Thyroid gland (tissue), 4 donors: ENCODE results near the gene MIS12. TPM values are rescaled to one million over a fixed set of nuclear protein-coding genes. Genes with fewer than 3 reads are reported as not detected.

Source experiments
- DNase-seq, 2 donors: peaks; one replicate each; pipeline ENCODE4 v3.0.0-alpha.2; 2019
- H3K27ac ChIP-seq, 3 donors: fragments of 200-600 bp; sonication (generic); 1 replicate in 2 of 3; 2 replicates in 1 of 3; pipeline ENCODE4 v1.5.1; 2016 to 2019; ENCODE audit warnings: mild to moderate bottlenecking in 1 of 3, moderate library complexity in 1 of 3
- H3K27me3 ChIP-seq: fragments of 200-600 bp; sonication (generic); one replicate; pipeline ENCODE4 v1.5.1; 2019
- H3K36me3 ChIP-seq, 2 donors: fragments of 200-600 bp; sonication (generic); one replicate each; pipeline ENCODE4 v1.5.1; 2016 to 2019
- H3K4me1 ChIP-seq, 2 donors: fragments of 200-600 bp; sonication (generic); one replicate each; pipeline ENCODE4 v1.5.1; 2017 to 2019
- H3K4me3 ChIP-seq, 3 donors: fragments of 200-600 bp; sonication (generic); replicated peaks in 1 of 3; 1 replicate in 2 of 3; 2 replicates in 1 of 3; pipeline ENCODE4 v1.5.1; 2016; ENCODE audit warnings: mild to moderate bottlenecking in 1 of 3
- H3K9me3 ChIP-seq: fragments of 200-600 bp; sonication (generic); one replicate; pipeline ENCODE4 v1.5.1; 2017
- POLR2A ChIP-seq, 2 donors: fragments of 450-650 bp; IDR thresholded peaks; one replicate each; pipeline ENCODE4 v1.6.1; 2017; ENCODE audit warnings: antibody characterized with exemption in 2 of 2, mild to moderate bottlenecking in 2 of 2, moderate library complexity in 1 of 2
- whole genome bisulfite sequencing, 2 donors: methylation state at CpG; one replicate each; pipeline ENCODE4 v1.1.5; 2017; 5-methylcytosine and 5-hydroxymethylcytosine counted together
- intact Hi-C: fragments of 100-400 bp; cut with DNase I; formaldehyde crosslinking; loops from one replicate; pipeline ENCODE4 v1.15.1; 2023
- total RNA-seq, 4 donors: library from RNA; depleted of rRNA; stranded (reverse); fragments of >200 nt; gene quantifications; one replicate each; pipeline ENCODE4 v1.2.3, GENCODE V29; 2016
- TF ChIP-seq, protein P1 (sequence below), 6 experiments: fragments of 200-600 bp in 3 of 6; fragments of 450-650 bp in 3 of 6; sonication (generic) in 3 of 6; IDR thresholded peaks; one replicate each; pipeline ENCODE4 v1.5.1; 2016 to 2019; ENCODE audit warnings: antibody characterized with exemption in 6 of 6, mild to moderate bottlenecking in 2 of 6, inconsistent platforms in 1 of 6, moderate library complexity in 1 of 6

The MIS12 gene
- total RNA-seq, 4 donors from 2014 or later = 25.7 to 34.5 (median 29.2) TPM

DNA sequence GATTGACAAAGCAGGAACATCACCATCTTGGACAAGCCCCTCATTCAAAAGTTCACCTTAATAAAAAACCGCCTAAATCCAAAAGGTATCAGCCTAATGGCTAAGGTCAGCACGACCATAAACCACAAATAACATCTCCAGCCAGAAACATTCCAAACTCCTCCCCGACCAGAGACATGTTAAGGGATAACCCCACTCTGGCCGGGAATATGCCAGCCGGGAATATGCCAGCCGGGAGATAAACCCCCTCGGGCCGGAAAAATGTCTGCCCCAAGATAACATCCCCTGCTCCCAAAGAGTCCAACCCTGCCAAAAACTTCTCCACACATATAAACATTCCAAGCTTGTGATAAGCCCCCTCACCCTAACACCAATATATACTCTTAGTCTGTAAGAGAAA, 18.9 kb upstream of the MIS12 start:
- peaks cover 0 to 3% of the 10 kb centered on the region in 2 donors for H3K36me3 ChIP-seq
- H3K4me3 ChIP-seq = peak overlapping the region in 1 of 3 donors; percentile 93
- H3K9me3 ChIP-seq = no peaks in the 10 kb centered on the region
- TF ChIP-seq POLR2A (IDR thresholded peaks at IDR 0.05) = no peak
- TF ChIP-seq, protein P1, sequence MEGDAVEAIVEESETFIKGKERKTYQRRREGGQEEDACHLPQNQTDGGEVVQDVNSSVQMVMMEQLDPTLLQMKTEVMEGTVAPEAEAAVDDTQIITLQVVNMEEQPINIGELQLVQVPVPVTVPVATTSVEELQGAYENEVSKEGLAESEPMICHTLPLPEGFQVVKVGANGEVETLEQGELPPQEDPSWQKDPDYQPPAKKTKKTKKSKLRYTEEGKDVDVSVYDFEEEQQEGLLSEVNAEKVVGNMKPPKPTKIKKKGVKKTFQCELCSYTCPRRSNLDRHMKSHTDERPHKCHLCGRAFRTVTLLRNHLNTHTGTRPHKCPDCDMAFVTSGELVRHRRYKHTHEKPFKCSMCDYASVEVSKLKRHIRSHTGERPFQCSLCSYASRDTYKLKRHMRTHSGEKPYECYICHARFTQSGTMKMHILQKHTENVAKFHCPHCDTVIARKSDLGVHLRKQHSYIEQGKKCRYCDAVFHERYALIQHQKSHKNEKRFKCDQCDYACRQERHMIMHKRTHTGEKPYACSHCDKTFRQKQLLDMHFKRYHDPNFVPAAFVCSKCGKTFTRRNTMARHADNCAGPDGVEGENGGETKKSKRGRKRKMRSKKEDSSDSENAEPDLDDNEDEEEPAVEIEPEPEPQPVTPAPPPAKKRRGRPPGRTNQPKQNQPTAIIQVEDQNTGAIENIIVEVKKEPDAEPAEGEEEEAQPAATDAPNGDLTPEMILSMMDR (IDR thresholded peaks at IDR 0.05) = no peak
- no peaks in the 10 kb centered on the region for H3K27me3 ChIP-seq
- no peak overlapping the region for H3K27ac ChIP-seq
- WGBS, 2 donors = 6 to 11% methylated on average over 8 of the region's 8 CpGs
- DNase-seq = no peak
- intact Hi-C loops = no loop called here
- H3K4me1 ChIP-seq = peaks cover 12 to 21% of the 10 kb centered on the region in 2 donors

DNA sequence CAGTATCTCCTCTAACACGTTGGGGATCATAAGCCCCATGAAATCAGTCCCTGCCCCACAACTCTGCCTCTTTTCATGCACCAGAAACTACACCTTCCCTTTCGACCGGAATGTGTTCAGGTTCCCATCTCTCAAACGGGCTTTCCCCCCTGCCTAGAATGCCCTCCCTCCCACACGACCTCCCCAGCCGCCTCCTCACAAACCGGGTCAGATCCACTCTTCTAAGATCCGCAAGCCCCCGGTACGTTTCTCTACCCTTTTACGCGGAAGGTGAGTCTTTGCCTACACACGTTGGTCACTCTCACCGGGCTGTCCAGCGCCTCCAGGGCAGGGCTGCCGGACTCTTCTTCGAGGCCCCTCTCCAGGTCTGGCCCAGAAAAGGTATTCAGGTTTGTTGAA, 18.3 kb upstream of the MIS12 start:
- Histone ChIP-seq H3K9me3 (no peaks in the 10 kb centered on the region), H3K36me3 (peaks cover 0 to 5% of the 10 kb centered on the region in 2 donors), H3K4me3 (peak overlapping the region; percentile 19 to 93 (median 88)), H3K4me1 (peaks cover 12 to 21% of the 10 kb centered on the region in 2 donors), H3K27me3 (no peaks in the 10 kb centered on the region), H3K27ac (no peak overlapping the region)
- intact Hi-C loops = no loop called here
- WGBS, 2 donors = 0% methylated on average over 17 of the region's 17 CpGs
- DNase-seq = peak in 1 of 2 donors; percentile 3
- TF ChIP-seq, protein P1 (IDR thresholded peaks at IDR 0.05) = no peak
- no peak for TF ChIP-seq POLR2A (IDR thresholded peaks at IDR 0.05)

- no peak for DNase-seq
- no peak overlapping the region for H3K27ac ChIP-seq
- H3K4me3 ChIP-seq = no peak overlapping the region
- peaks cover 5 to 10% of the 10 kb centered on the region in 2 donors for H3K4me1 ChIP-seq
- WGBS, 2 donors = 91 to 94% methylated on average over 3 of the region's 3 CpGs
- intact Hi-C loops = no loop called here
- no peaks in the 10 kb centered on the region for H3K9me3 ChIP-seq
- H3K36me3 ChIP-seq = peaks cover 20 to 41% of the 10 kb centered on the region in 2 donors
- no peaks in the 10 kb centered on the region for H3K27me3 ChIP-seq
- TF ChIP-seq, protein P1 (IDR thresholded peaks at IDR 0.05) = no peak
- TF ChIP-seq POLR2A (IDR thresholded peaks at IDR 0.05) = no peak
Measured at GRCh38 chr17:5472511-5472910, 13.9 kb upstream of the MIS12 start.

DNA sequence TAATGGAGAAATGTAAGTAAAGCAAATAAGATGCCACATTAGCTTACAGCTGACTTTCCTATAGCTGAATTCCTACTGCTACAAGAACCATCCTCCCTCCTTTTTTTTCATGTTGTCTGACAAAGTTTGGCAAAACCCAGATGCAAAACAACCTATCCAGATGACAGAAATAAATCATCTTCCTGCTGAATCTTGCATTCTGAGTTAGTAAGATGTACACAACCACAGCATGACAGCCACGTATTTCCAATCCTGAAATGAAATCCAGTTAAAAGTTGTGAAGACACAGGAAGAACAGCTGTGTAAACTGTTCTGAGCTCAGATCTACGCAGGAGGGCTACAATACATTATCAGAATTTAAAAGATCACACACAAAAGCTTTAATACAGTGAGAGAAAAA, 12.5 kb upstream of the MIS12 start:
- H3K4me1 ChIP-seq = peaks cover 0 to 4% of the 10 kb centered on the region in 2 donors
- H3K4me3 ChIP-seq = no peak overlapping the region
- no peaks in the 10 kb centered on the region for H3K27me3 ChIP-seq
- DNase-seq = no peak
- no peaks in the 10 kb centered on the region for H3K9me3 ChIP-seq
- TF ChIP-seq, protein P1 (IDR thresholded peaks at IDR 0.05) = no peak
- TF ChIP-seq POLR2A (IDR thresholded peaks at IDR 0.05) = no peak
- intact Hi-C loops = no loop called here
- WGBS, 2 donors = 90 to 93% methylated on average over 2 of the region's 2 CpGs
- H3K27ac ChIP-seq = no peak overlapping the region
- H3K36me3 ChIP-seq = peaks cover 34 to 55% of the 10 kb centered on the region in 2 donors

GRCh38 chr17:5478992-5479391, 7.4 kb upstream of the MIS12 start:
- Histone ChIP-seq H3K9me3 (no peaks in the 10 kb centered on the region), H3K27ac (no peak overlapping the region), H3K27me3 (no peaks in the 10 kb centered on the region), H3K36me3 (peaks cover 59 to 81% of the 10 kb centered on the region in 2 donors), H3K4me1 (no peaks in the 10 kb centered on the region), H3K4me3 (no peak overlapping the region)
- no peak for DNase-seq
- TF ChIP-seq, protein P1 (IDR thresholded peaks at IDR 0.05) = no peak
- TF ChIP-seq POLR2A (IDR thresholded peaks at IDR 0.05) = no peak
- WGBS, 2 donors = 95 to 96% methylated on average over 4 of the region's 4 CpGs
- intact Hi-C loops = no loop called here
